Measurements from ENCODE around the gene BTNL2. TPM values are rescaled to one million over a fixed set of nuclear protein-coding genes. Genes with fewer than 3 reads are reported as not detected.
"Not testable (repeated sequence)": the region's sequence is repeated elsewhere in the genome, so short reads cannot be mapped to it uniquely, and the experiment has no call there.

The BTNL2 gene
- polyA plus RNA-seq, 4 donors, result 0.18 to 1.5 (median 0.58) TPM

- DNase-seq (ENCODE audit: low read depth in 4 of 4, low spot score in 3 of 4), result no peak
These were observed 35.2 kb downstream of the BTNL2 start, which contains the start of gene TSBP1 for GRCh38 chr6:32371803-32372202. Gene TSBP1, minus strand, starts transcription at chr6:32371903. Its CDS starts 197 bp downstream, at chr6:32371706.

- DNase-seq (ENCODE audit: low read depth in 4 of 4, low spot score in 3 of 4), result no peak
These were observed 35.8 kb downstream of the BTNL2 start for GRCh38 chr6:32371229-32371628.

- no peak for DNase-seq (ENCODE audit: low read depth in 4 of 4, low spot score in 3 of 4)
These were observed 36.5 kb downstream of the BTNL2 start for GRCh38 chr6:32370505-32370904.

GRCh38 chr6:32369660-32370059 lies 37.3 kb downstream of the BTNL2 start:
- DNase-seq (ENCODE audit: low read depth in 4 of 4, low spot score in 3 of 4), result no peak

GRCh38 chr6:32367644-32368043 lies 39.3 kb downstream of the BTNL2 start:
- DNase-seq (ENCODE audit: low read depth in 4 of 4, low spot score in 3 of 4), result no peak

GRCh38 chr6:32359225-32359624 lies 47.8 kb downstream of the BTNL2 start:
- DNase-seq (ENCODE audit: low read depth in 4 of 4, low spot score in 3 of 4), result not testable (repeated sequence)

GRCh38 chr6:32358548-32358947 lies 48.4 kb downstream of the BTNL2 start:
- DNase-seq (ENCODE audit: low read depth in 4 of 4, low spot score in 3 of 4), result not testable (repeated sequence)

GRCh38 chr6:32355018-32355417 lies 52.0 kb downstream of the BTNL2 start:
- no peak for DNase-seq (ENCODE audit: low read depth in 4 of 4, low spot score in 3 of 4)

GRCh38 chr6:32353348-32353747 lies 53.6 kb downstream of the BTNL2 start:
- no peak for DNase-seq (ENCODE audit: low read depth in 4 of 4, low spot score in 3 of 4)

Other genes starting within 250 kb of the BTNL2 start
- 10 to 100 TPM; 21.2 to 45.5 (median 26.6) TPM for gene EGFL8, start 242.6 kb downstream of the BTNL2 start, polyA plus RNA-seq (ENCODE audit: insufficient read length in 4 of 4)
- 100 to 1,000 TPM in 2 of 4 donors, 10 to 100 TPM in 2; 84.4 to 105 (median 99.7) TPM for gene AGPAT1, start 231.1 kb downstream of the BTNL2 start, polyA plus RNA-seq (ENCODE audit: insufficient read length in 4 of 4)
- 100 to 1,000 TPM in 1 of 4 donors, 10 to 100 TPM in 3; 57.4 to 103 (median 98.1) TPM for gene RNF5, start 228.8 kb downstream of the BTNL2 start, polyA plus RNA-seq (ENCODE audit: insufficient read length in 4 of 4)
- gene AGER, start 222.9 kb downstream of the BTNL2 start, polyA plus RNA-seq (ENCODE audit: insufficient read length in 4 of 4), result 10 to 100 TPM; 14.3 to 30.0 (median 21.3) TPM
- gene PBX2, start 217.0 kb downstream of the BTNL2 start, polyA plus RNA-seq (ENCODE audit: insufficient read length in 4 of 4), result 100 to 1,000 TPM; 135 to 202 (median 172) TPM
- 10 to 100 TPM in 1 of 4 donors, 1 to 10 TPM in 3; 8.0 to 13.3 (median 8.8) TPM for gene GPSM3, start 214.5 kb downstream of the BTNL2 start, polyA plus RNA-seq (ENCODE audit: insufficient read length in 4 of 4)
- gene NOTCH4, start 183.1 kb downstream of the BTNL2 start, polyA plus RNA-seq (ENCODE audit: insufficient read length in 4 of 4), result 10 to 100 TPM; 14.3 to 19.3 (median 17.0) TPM
- under 1 TPM in 1 of 4 donors, not detected in 3; 0.18 TPM for gene TSBP1, start 35.3 kb downstream of the BTNL2 start, polyA plus RNA-seq (ENCODE audit: insufficient read length in 4 of 4)
- gene HLA-DRA, start 32.7 kb upstream of the BTNL2 start, polyA plus RNA-seq (ENCODE audit: insufficient read length in 4 of 4), result 10 to 100 TPM; 47.0 to 82.4 (median 68.6) TPM
- gene HLA-DRB5, start 123.1 kb upstream of the BTNL2 start, polyA plus RNA-seq (ENCODE audit: insufficient read length in 4 of 4), result 10 to 100 TPM in 1 of 4 donors, 1 to 10 TPM in 3; 7.4 to 43.0 (median 8.6) TPM
- gene HLA-DRB1, start 182.7 kb upstream of the BTNL2 start, polyA plus RNA-seq (ENCODE audit: insufficient read length in 4 of 4), result 10 to 100 TPM; 24.8 to 55.2 (median 35.3) TPM
- 1 to 10 TPM; 2.2 to 4.5 (median 3.6) TPM for gene HLA-DQA1, start 230.2 kb upstream of the BTNL2 start, polyA plus RNA-seq (ENCODE audit: insufficient read length in 4 of 4)

Data from left renal pelvis (tissue), 4 donors.